DND-41 (cell line): ENCODE data around the gene UNCX.
"Not testable (repeated sequence)": the region's sequence is repeated elsewhere in the genome, so short reads cannot be mapped to it uniquely, and the experiment has no call there.

Source experiments
- ATAC-seq: fragments of 200-7000 bp; cut with Tn5 transposase; 3 replicates; pipeline ENCODE4 v1.9.1; 2021; ENCODE audit warnings: low read depth; ENCODE audit not compliant: insufficient read depth
- DNase-seq: peaks from one replicate; pipeline ENCODE4 v3.0.0-alpha.2; 2020
- H2AFZ ChIP-seq: 2 replicates; pipeline ENCODE4 v1.6.0; 2012; ENCODE audit warnings: low read depth, low read length
- H3K27ac ChIP-seq: 2 replicates; pipeline ENCODE4 v1.5.1; 2012; ENCODE audit warnings: low read length, inconsistent platforms
- H3K27me3 ChIP-seq: fragments of 200-600 bp; sonication (generic); 2 replicates; pipeline ENCODE4 v1.6.0; 2012; ENCODE audit warnings: low read length, mild to moderate bottlenecking, inconsistent platforms; ENCODE audit not compliant: insufficient read depth, poor library complexity
- H3K36me3 ChIP-seq: 2 replicates; pipeline ENCODE4 v1.5.1; 2012; ENCODE audit warnings: low read length, inconsistent platforms; ENCODE audit not compliant: insufficient read depth
- H3K4me1 ChIP-seq: 2 replicates; pipeline ENCODE4 v1.5.1; 2012; ENCODE audit warnings: mild to moderate bottlenecking, low read length; ENCODE audit not compliant: insufficient read depth
- H3K4me2 ChIP-seq: 2 replicates; pipeline ENCODE4 v1.6.0; 2012; ENCODE audit warnings: mild to moderate bottlenecking, moderate library complexity, low read length, inconsistent platforms; ENCODE audit not compliant: insufficient read depth
- H3K4me3 ChIP-seq, 2 experiments: fragments of 200-600 bp in 1 of 2; shearing (Covaris generic) in 1 of 2; 2 replicates each; pipeline ENCODE4 v1.5.1; 2012 to 2016; ENCODE audit warnings: inconsistent platforms in 2 of 2, low read length in 2 of 2, mild to moderate bottlenecking in 2 of 2, low read depth in 1 of 2, moderate library complexity in 1 of 2
- H3K79me2 ChIP-seq: 2 replicates; pipeline ENCODE4 v1.6.0; 2012; ENCODE audit warnings: low read length, inconsistent platforms; ENCODE audit not compliant: insufficient read depth
- H3K9ac ChIP-seq: 2 replicates; pipeline ENCODE4 v1.6.0; 2012; ENCODE audit warnings: low read depth, mild to moderate bottlenecking, inconsistent platforms, low read length, moderate library complexity
- H3K9me3 ChIP-seq: 2 replicates; pipeline ENCODE4 v1.5.1; 2012; ENCODE audit warnings: low read length, moderate library complexity, mild to moderate bottlenecking, inconsistent platforms; ENCODE audit not compliant: insufficient read depth, severe bottlenecking
- H4K20me1 ChIP-seq: 2 replicates; pipeline ENCODE4 v1.6.0; 2012; ENCODE audit warnings: low read length; ENCODE audit not compliant: insufficient read depth
- EZH2 ChIP-seq: IDR thresholded peaks from 3 replicates; pipeline ENCODE4 v1.6.1; 2012; ENCODE audit warnings: borderline replicate concordance, low read depth, mild to moderate bottlenecking, moderate library complexity, low read length, inconsistent platforms; ENCODE audit not compliant: severe bottlenecking
- TF ChIP-seq, protein P1 (sequence below): IDR thresholded peaks from 2 replicates; pipeline ENCODE4 v1.5.1; 2012; ENCODE audit warnings: borderline replicate concordance, low read length, moderate library complexity, mild to moderate bottlenecking; ENCODE audit not compliant: poor library complexity, severe bottlenecking; ENCODE audit errors: extremely low read depth

The UNCX gene

DNA sequence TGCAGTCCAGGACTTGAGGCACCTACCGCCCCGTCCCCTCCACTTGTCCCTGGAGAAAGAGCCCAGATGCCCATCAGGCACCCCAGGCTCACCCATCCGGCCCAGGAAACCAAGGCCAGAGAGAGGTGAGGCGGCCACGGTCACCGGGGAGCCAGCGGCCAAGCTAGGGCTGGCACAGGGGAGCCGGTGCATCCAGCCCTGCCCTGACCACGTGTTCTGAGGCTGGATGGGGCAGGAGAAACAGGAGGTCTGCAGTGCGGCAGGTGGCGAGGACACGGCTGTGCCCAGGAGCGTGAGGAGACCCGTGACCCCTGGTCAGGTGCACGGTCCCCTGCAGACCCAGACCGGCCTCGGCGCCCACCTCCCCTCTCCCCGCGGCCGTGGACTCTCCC, 27.6 kb downstream of the UNCX start:
- Histone ChIP-seq H3K9ac (no peak overlapping the region), H3K27ac (no peak overlapping the region), H3K4me2 (no peak overlapping the region), H2AFZ (no peak overlapping the region), H3K36me3 (no peaks in the 10 kb centered on the region), H3K79me2 (no peaks in the 10 kb centered on the region), H3K4me1 (no peaks in the 10 kb centered on the region), H4K20me1 (no peaks in the 10 kb centered on the region; the same call in 1 of the 2 replicates), H3K9me3 (no peaks in the 10 kb centered on the region), H3K4me3 (no peak overlapping the region), H3K27me3 (no peaks in the 10 kb centered on the region)
- DNase-seq = no peak
- no peak for ATAC-seq
- TF ChIP-seq, protein P1, sequence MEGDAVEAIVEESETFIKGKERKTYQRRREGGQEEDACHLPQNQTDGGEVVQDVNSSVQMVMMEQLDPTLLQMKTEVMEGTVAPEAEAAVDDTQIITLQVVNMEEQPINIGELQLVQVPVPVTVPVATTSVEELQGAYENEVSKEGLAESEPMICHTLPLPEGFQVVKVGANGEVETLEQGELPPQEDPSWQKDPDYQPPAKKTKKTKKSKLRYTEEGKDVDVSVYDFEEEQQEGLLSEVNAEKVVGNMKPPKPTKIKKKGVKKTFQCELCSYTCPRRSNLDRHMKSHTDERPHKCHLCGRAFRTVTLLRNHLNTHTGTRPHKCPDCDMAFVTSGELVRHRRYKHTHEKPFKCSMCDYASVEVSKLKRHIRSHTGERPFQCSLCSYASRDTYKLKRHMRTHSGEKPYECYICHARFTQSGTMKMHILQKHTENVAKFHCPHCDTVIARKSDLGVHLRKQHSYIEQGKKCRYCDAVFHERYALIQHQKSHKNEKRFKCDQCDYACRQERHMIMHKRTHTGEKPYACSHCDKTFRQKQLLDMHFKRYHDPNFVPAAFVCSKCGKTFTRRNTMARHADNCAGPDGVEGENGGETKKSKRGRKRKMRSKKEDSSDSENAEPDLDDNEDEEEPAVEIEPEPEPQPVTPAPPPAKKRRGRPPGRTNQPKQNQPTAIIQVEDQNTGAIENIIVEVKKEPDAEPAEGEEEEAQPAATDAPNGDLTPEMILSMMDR = no peak
- no peak for TF ChIP-seq EZH2

DNA sequence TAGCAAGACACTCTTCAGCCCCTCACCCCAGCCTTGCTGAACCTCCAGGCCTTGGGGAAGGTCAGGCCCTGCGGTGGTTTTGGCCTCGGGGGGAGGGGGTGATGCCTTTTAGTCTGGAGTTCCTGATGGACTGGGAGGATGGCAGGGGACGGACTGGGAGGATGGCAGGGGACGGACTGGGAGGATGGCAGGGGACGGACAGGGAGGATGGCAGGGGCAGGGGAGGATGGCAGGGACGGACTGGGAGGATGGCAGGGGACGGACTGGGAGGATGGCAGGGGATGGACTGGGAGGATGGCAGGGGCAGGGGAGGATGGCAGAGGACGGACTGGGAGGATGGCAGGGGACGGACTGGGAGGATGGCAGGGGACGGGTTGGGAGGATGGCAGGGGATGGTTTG, 28.4 kb downstream of the UNCX start:
- H3K4me2 ChIP-seq, ATAC-seq, H3K9me3 ChIP-seq, DNase-seq, H3K27me3 ChIP-seq, H3K4me3 ChIP-seq, H2AFZ ChIP-seq, H3K36me3 ChIP-seq, H3K27ac ChIP-seq, H4K20me1 ChIP-seq, H3K79me2 ChIP-seq, H3K9ac ChIP-seq, H3K4me1 ChIP-seq: not testable (repeated sequence)

DNA sequence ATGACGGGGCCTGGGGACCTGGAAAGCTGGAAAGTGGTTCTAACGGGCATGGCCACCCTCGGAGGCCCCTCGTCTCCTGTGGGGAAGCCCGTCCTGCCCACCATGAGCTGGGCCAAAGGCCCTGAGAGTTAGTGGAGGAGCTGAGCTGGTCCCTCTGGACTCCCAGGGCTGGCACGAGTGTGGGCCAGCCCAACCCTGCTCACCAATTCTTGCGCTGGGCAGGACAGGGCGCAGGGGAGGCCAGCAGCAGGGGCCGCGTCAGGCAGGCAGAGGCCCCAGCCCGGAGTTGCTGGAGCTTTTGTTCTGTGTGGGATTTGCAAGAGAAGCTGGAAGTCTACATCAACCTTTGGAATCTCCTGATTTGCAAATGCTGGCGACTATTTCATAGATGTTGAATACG, 29.8 kb downstream of the UNCX start:
- H3K27me3 ChIP-seq = no peaks in the 10 kb centered on the region
- H3K79me2 ChIP-seq = no peaks in the 10 kb centered on the region
- no peak overlapping the region for H2AFZ ChIP-seq
- no peak overlapping the region for H3K4me3 ChIP-seq
- no peak overlapping the region for H3K4me2 ChIP-seq
- ATAC-seq (no peak), DNase-seq (no peak)
- H3K9me3 ChIP-seq = no peaks in the 10 kb centered on the region
- H4K20me1 ChIP-seq = no peaks in the 10 kb centered on the region; the same call in 1 of the 2 replicates
- no peak overlapping the region for H3K9ac ChIP-seq
- no peak for TF ChIP-seq EZH2
- TF ChIP-seq, protein P1 = no peak
- no peaks in the 10 kb centered on the region for H3K4me1 ChIP-seq
- no peaks in the 10 kb centered on the region for H3K36me3 ChIP-seq
- no peak overlapping the region for H3K27ac ChIP-seq

DNA sequence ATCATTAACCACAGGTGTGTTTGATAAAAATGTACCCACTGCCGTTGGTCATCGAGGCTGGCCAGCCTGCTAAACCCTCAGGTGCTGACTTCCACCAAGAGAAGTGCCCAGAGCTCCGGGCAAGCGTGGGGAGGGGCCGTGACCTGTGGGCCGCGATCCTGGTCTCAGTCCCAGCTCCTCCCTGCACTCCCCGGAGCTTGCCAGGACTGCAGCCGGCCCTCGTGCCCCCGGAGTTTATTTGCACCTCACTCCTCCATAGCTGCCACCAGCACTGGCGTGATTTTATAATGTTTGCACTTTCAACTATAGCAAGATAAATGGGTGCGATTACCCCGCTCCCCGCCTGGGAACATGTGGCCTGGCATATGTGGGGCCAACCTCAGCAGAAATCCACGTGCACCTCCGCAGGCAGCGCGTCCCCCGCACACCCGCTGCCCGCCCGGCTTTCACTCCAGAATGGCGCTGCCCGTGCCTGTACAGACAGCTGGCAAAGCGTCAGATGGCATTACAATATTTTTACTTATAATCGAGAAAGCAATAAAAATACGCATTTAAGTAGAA, 30.8 kb downstream of the UNCX start:
- Histone ChIP-seq H3K4me2 (no peak overlapping the region), H3K9ac (no peak overlapping the region), H3K4me1 (no peaks in the 10 kb centered on the region), H3K27me3 (no peaks in the 10 kb centered on the region), H3K36me3 (no peaks in the 10 kb centered on the region), H3K27ac (no peak overlapping the region), H3K9me3 (no peaks in the 10 kb centered on the region), H4K20me1 (no peaks in the 10 kb centered on the region; the same call in 1 of the 2 replicates), H3K4me3 (no peak overlapping the region), H3K79me2 (no peaks in the 10 kb centered on the region), H2AFZ (no peak overlapping the region)
- TF ChIP-seq, protein P1 = no peak
- no peak for TF ChIP-seq EZH2
- no peak for DNase-seq
- no peak for ATAC-seq
